Ecto neural progenitor cell (in vitro differentiated cells): ENCODE data around the gene IGFLR1.
"Not testable (repeated sequence)": the region's sequence is repeated elsewhere in the genome, so short reads cannot be mapped to it uniquely, and the experiment has no call there.

ENCODE experiments used
- DNase-seq: peaks from one replicate; pipeline ENCODE4 v3.0.0-alpha.2; 2018; ENCODE audit warnings: low spot score

IGFLR1 gene

DNA sequence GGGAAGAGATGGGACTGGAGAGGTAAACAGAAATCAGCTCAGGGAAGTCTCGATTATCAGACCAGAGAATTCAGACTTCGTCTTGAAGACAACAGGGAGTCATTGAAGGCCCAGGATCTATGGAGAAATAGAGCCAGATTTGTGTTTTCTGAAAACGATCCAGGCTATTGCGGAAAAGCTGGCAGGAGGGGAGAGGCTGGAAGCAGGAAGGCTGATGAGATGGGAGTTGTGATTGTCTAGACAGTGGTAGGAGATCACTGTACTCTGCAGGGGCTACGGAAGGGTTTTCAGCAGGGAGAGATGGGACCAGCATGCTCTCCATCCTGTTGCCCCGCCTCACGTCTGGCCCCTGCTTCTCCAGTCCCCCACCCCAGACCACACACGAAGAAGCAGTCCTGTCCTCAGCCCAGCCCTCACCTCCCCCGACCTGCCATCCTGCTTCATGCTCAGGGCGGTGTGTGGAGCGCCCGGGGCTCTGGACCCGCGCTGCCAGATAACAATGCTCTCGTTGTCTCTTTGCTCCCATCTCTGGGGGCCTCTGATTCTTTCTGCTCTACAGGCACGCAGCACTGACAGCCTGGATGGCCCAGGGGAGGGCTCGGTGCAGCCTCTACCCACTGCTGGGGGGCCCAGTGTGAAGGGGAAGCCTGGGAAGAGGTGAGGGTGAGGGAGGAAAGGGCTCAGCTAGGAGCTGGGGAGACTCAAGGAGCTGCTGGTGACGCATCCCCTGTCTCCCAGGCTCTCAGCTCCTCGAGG lies 35.0 kb upstream of the IGFLR1 start:
- DNase-seq: peak; percentile 75

DNA sequence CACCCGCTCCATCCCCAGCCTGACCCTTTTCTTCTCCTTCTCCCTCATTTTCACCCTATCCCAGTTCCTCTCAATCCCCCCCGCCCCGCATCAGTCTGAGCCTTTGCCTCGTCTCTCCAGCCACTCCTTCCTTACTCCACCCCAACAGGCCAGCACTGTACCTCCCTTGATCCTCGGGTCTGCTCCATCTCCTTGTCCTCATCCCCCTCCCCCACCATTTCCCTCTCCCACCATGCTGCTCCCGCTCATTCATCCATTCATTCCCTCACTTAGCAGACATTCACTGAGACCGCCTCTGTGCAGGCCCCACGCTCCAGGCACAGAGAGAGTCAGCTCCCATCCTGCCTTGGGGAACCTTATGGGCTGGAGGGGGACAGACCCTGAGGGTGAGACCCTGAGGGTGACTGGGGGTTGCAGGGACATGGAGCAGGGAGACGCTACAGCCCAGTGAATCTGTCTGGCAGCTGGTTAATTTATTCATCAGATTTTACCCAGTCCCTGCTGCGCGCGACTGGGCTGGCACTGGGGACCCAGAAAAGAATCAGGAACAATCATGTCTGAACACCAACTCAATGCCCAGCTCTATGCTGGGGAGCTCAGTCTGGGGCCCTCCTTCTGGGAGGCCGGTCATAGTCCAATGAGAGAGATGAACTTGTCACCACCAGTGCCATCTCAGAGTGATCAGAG lies 34.0 kb upstream of the IGFLR1 start:
- DNase-seq: no peak

DNA sequence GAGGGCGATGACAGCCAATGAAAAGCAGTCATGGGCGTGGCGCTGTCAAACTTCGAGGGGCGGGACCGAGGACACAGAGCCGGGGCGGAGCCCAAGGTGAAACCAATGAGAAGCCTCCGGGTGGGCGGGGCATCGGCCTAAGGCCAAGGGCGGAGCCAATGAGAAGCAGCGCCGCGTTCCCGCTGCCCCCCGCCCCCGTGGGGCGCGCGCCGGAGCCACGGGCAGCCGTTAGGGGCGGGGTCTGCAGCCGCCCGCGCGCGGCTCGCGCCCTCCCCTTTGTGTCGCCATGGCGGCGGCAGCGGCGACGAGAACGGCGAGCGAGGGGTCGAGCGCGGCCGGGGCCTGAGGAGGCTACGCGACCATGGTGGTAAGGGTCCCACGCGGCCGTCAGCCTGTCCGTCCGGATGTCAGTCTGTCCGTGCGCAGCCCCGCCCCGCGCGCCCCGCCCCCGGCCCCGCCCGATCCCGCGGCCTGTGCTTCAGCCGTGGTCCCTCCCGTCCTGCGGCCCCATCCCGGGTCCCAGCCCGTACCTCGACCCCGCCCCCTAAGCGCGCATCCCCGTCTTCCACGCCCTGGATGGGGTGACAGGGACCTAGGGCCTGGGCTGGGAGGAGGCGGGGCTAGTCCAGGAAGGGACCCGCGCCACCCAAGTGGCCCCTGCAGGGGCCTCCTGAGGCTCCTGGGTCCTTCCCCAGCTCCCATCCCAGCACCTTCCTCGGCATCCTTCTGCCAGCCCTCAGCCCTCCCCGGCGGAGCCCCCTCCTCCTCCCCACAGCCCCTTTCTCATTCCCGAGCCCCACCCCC lies 33.2 kb upstream of the IGFLR1 start, which contains the start of gene ARHGAP33:
Gene ARHGAP33 (plus strand): TSS at position 267 of the 804 bp plus-strand sequence. CDS start 95 bp downstream, at position 362.
- peak; percentile 99 for DNase-seq

DNA sequence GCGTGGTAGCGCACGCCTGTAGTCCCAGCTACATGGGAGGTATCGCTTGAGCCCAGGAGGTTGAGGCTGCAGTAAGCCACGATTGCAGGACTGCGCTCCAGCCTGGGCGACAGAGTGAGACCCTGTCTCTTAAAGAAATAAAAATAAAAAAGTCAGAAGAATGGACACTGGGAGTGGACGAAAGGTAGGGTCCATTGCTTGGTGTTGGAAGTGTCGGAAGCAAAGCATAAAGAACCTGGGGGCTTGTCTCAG lies 32.7 kb upstream of the IGFLR1 start:
- no peak for DNase-seq

DNA sequence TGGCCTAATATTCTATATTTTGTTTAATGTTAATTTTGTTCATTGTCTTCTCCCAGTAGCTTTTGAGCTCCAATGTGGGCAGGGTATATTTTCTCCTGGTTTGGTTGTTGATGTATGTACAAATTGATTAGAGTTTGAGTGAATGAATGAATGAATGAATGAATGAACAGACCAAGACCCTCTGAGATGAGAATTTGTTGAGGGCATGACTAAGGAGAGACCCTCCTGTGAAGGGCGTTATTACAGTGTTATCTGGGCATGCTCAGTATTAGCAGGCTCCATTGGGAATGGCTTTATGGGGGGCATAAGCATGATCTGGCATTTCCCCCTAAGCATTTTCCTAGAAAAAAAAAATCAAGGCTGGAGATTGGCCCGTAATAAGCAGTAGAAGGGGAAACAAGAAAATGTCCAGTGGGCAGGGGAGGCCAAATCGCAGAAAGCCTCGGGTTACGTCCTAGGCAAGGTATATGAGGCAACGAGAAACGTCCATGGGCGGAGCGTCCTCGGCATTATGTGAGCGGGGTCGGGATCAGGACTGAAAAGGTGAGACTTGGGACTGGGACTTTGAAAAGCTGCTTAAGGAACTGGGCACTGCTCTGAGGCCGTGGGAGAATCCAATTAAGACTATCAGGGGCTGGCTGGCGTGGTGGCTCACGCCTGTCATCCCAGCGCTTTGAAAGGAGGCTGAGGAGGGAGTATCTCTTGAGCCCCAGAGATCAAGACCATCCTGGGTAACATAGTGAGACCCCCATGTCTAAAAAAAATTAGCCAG lies 32.2 kb upstream of the IGFLR1 start:
- DNase-seq: peak; percentile 49

DNA sequence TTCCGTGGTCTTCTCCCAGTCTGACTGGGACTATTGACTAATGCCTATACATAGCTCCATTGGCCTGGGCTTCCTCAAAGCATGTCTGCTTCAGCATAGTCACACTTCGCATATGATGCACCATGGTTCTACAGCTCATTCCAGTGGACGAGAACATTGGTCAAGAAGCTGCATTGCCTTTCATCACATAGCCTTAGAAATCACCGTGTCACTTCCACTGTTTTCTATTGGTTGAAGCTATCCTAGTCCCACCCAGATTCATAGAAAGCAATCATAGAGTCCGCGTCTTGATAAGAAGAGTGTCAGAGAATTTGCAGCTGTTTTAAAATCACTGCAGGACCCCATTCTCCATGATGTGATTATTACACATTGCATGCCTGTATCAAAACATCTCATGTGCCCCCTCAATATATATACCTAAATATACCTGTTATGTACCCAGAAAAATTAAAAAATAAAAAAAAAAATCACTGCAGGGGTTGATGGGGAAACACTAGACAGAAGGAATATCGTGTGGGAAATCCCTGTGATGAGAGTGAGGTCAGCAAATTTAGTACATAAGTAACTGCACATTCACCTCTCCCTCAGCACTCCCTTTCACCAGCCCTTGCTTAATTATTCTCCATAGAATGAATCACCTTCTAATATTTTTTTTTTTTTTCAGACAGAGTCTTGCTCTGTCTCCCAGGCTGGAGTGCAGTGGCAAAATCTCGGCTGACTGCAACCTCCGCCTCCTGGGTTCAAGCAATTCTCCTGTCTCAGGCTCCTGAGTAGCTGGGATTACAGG lies 31.0 kb upstream of the IGFLR1 start:
- no peak for DNase-seq

DNA sequence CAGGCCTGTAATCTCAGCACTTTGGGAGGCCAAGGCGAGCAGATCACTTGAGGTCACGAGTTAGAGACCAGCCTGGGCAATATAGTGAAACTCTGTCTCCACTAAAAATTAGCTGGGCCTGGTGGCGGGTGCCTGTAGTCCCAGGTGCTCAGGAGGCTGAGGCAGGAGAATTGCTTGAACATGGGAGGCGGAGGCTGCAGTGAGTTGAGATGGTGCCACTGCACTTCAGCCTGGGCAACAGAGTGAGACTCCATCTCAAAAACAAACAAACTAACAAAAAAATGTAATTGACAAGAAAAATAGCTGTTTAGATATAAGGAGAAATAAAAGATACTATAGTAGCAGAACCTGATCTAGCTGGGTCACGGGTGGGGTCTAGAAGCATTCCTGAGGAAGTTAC lies 30.1 kb upstream of the IGFLR1 start:
- DNase-seq: not testable (repeated sequence)

DNA sequence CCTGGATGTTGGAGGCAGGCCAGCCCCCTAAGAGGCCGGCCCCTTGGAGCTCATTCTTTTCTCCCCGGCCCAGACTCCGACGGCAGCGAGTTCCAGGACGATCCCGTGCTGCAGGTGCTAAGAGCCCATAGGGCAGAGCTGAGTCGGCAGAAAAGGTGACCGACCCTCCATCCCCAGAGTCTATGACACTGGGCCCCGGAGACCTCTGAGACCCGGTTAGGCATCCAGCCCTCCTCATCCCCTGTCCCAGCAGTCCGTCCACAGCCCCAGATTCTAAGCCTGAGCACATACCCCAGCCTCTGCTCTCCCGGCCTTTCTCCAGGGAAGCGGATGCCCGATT lies 25.8 kb upstream of the IGFLR1 start:
- no peak for DNase-seq

DNA sequence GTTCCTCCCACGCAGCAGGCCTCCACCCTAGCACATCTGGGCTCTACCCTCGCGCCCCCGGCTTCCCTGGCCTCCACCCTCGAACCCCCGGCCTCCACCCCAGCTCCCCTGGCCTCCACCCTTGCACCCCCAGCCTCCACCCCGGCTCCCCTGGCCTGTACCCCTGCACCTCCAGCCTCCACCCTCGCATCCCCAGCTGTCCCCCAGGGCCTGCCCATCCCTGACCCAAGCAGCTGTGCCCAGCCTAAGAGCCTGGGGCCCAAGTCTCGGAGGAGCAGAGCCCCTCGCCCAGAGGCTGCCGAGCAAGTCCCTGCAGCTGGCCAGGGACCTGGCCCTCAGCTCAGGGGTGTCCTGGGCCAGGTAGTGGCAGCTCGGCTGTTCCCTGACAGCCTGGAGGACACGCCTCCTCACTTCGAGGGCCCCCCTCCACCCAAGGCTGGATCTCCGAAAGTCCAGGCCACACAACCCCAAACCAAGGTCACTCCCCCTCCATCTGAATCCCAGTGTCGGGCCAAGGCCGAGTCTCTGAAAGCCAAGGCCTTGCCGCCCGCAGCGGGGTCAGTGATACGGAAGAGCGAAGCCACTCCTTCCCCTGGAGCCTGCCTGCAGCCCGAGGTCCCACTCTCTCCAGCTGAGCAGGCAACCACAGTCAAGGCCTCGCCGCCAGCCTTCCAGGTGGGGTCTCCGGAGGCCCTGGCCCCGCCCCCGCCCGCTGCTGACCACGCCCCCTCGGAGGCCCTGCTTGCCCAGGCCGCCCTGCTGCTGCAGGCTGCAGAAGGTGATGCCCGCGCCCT lies 25.2 kb upstream of the IGFLR1 start:
- peak; percentile 77 for DNase-seq

DNA sequence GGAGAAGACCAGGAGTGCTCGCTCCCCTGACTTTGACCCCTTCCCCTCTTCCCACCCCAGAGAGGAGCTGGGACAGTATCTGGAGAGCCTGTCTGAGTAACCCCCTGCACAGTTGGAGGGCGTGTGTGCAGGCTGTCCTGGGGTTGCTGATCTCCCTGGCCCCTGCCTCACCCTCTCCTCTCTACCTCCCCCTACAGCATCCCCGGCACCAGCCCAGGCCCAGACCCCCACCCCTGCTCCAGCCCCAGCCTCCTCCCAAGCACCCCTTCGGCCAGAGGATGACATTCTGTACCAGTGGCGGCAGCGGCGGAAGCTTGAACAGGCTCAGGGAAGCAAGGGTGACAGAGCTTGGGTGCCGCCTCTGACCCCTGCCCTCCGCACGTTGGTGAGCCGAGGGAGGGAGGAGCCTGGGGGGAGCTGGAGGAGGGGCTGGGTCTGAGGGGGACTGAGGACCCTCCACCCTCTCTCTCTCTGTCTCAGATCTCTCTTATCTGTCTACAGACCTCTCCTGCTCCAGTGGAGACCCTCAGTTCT lies 24.4 kb upstream of the IGFLR1 start:
- peak; percentile 43 for DNase-seq

DNA sequence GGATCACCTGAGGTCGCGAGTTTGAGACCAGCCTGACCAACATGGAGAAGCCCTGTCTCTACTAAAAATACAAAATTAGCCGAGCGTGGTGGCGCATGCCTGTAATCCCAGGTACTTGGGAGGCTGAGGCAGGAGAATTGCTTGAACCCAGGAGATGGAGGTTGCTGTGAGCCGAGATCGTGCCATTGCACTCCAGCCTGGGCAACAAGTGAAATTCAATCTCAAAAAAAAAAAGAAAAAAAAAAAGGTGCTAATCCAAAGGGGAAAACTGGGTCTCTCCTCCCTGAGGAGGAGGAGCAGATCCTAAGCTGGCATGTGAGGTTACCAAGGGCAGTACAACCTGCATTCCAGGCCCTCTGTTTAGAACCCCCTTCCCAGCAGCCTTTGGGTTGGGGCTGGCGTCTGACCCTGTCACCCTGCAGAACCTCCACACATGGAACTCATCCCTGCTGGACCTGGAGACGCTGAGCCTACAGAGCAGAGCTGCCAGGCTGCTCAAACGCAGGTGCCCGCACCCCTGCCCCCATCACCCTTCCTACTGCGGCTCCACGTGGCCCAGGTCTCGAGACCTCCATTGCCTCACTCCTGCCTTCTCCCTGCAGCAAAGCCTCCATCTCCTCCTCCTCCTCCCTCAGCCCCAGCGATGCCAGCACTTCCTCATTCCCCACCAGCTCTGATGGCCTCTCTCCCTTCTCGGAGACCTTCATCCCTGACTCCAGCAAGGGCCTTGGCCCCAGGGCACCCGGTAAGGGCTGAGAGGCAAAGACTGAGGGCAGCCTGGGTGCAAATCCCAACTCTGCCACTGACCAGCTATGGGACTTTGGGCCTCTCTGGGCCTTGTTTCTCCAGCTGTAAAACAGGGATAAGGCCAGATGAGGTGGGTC lies 22.4 kb upstream of the IGFLR1 start:
- DNase-seq: no peak

DNA sequence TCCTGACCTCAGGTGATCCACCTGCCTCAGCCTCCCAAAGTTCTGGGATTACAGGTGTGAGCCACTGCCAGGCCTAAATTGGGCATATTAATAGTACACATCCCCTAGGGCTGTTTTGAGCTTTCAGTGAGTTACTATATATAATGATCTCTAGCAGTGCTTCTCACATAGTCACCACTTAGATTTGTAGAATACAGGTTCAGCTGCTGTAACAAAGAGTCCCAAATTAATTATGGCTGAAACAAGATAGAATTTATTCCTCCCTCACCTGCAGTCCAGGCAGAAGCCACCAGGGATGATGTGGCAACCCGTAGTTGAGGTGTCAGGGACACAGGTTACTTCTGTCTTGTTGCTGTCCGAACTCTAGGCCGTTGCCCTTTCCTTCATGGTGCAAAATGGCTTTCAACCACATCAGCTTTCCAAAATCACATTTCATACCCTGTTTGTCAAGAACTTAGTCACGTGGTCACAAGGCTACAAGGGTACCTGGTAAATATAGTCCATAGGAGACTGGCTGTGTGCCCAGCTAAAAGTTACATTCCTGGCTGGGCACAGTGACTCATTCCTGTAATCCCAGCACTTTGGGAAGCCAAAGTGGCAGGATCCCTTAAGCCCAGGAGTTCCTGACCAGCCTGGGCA lies 18.6 kb upstream of the IGFLR1 start:
- no peak for DNase-seq

DNA sequence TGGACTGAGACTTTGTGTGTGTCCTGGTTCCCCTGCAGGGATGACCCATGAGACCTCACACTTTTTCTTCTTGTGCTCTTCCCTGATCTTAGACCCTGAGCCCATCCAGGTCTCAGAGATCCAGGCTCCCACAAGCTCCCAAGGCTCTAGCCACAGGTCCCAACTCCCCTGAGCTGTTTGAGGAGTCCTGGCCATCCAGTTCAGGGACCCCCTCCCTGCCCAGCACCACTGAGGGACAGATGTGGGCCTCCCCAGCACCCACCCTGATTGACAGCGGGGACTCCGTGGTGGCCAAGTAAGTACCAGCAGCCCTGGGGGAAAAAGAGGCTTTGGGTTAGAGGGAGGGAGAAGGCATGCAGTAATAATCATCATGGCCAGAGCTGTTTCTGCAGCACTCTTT lies 17.4 kb upstream of the IGFLR1 start:
- no peak for DNase-seq

DNA sequence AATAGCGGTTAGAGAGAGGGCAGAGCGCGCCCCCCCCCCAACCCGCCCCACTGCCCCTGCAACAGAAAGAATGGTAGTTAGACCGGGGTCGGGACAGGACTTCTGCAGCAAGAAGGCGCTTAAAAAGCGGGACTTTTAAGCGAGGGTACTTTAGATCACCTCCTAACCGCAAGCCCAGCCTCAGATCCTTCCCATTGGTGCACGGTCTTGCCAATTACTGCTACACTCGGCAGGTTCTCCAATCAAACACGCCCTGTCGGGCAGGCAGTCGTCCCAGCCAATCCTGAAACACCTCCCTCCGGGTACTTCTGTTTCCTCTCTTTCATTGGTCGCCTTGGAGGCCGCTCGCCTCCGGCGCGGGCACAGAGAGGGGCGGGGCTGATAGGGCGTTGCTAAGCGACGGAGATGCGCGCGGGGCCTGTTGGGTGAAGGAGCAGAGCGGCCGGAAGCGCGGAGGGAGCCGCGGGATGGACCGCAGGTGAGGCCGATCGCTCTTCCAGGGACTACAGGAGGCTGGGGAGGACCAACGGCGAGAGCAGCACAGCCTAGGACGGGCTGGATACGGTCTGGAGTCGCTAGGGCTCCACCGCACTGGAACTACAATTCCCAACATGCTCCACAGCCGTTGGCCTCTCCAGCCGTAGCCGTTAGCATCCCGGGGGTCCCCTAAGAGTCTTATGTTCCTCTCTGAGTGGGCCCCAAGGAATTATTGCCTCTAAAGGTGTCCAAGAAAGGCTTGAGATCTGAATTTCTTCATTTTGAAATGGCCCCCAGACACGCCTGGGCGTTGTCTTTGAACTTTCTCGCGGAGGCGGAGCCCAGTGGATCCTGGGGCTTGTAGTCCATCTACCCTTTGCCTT lies 15.7 kb upstream of the IGFLR1 start, which contains the start of gene PROSER3:
Gene PROSER3 (plus strand): TSS at position 428 of the 860 bp plus-strand sequence. CDS start 40 bp downstream, at position 468.
- peak; percentile 99 for DNase-seq

DNA sequence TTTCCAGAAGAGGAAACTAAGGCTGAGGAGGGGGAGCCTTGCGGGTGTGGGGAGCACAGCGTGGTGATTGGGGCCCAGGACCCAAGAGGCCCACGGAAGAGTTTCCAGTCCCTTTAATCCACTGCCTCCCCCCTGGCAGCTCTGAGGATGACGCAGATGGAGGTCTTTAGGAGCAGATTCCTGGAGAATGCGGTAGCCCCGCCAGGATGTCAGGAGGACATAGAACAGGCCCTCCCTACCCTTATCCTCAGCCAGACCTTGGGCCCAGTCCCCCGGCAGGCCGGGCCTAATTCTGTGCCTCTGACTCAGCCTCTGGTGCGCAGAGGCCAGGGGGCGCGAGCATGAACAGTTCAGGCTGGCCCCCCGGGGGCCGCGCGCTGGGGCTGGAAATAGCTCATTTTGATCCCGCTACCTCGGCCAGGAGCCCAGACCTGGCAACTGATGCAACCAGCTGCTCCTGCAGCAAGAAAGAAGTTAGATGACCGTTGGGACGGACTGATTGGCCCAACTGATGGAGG lies 15.0 kb upstream of the IGFLR1 start:
- peak; percentile 76 for DNase-seq

DNA sequence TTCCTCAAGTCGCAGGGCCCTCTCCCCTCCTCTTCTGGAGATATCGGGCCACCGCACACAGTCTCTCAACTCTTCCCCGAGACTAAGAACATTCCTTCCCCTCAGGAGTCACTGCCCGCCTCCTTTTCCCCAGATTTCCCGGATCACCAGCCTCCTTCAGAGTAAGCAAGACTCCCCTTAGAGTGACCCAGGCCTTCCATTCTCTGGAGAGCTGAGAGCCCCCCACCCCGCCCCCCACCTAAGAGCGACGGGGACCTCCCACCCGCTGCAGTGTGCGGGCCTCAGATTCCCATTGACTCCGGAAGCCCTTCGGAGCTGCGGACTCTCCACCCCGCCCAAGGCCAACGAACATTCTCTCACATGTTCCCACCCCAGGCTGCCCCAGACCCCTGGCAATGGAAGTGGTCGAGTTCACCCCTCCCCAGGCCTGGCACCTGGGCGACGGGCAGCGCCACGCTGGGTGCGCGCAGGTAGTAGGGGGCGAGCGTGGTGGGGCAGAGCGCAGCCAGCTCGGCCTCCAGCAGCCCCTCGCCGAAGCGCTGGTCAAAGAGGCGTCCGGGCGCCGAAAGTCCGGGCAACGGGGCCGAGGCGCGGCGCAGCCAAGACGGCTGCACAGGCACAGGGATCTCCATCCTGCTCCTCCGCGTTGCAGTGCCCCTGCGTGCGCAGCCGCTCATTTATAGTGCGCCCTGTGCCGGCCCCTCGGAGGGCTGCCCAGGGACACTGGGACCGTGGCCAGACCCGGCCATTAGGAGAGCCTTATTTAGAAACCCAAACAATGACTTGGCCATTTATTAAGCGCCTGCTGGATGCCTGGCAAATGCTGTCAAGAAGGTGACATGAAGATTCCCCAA lies 14.4 kb upstream of the IGFLR1 start, which contains the start of gene HSPB6:
Gene HSPB6 (minus strand): TSS at position 653 of the 854 bp plus-strand sequence. CDS start 21 bp downstream, at position 632.
- no peak for DNase-seq
